Osteocyte (in vitro differentiated cells): ENCODE data around the gene ACAP3. TPM values are rescaled to one million over a fixed set of nuclear protein-coding genes. Genes with fewer than 3 reads are reported as not detected.

ENCODE experiments used
- DNase-seq: peaks from one replicate; pipeline ENCODE4 v3.0.0; 2021; ENCODE audit warnings: mixed read lengths; ENCODE audit not compliant: unreplicated experiment; ENCODE audit errors: extremely low spot score
- H3K27ac Mint-ChIP-seq: one replicate; pipeline ENCODE4 v1.8.0; 2021; ENCODE audit warnings: mild to moderate bottlenecking, mixed read lengths; ENCODE audit not compliant: unreplicated experiment
- H3K27me3 Mint-ChIP-seq: one replicate; pipeline ENCODE4 v1.8.0; 2021; ENCODE audit warnings: mixed read lengths; ENCODE audit not compliant: unreplicated experiment
- H3K36me3 Mint-ChIP-seq: one replicate; pipeline ENCODE4 v1.8.0; 2021; ENCODE audit warnings: mixed read lengths; ENCODE audit not compliant: unreplicated experiment
- H3K4me1 Mint-ChIP-seq: one replicate; pipeline ENCODE4 v1.8.0; 2021; ENCODE audit warnings: mixed read lengths; ENCODE audit not compliant: unreplicated experiment
- H3K4me3 Mint-ChIP-seq: one replicate; pipeline ENCODE4 v1.8.0; 2021; ENCODE audit warnings: mild to moderate bottlenecking, moderate library complexity, mixed read lengths; ENCODE audit not compliant: unreplicated experiment
- H3K9me3 Mint-ChIP-seq: one replicate; pipeline ENCODE4 v1.8.0; 2021; ENCODE audit warnings: mixed read lengths; ENCODE audit not compliant: unreplicated experiment
- total RNA-seq: library from RNA; stranded (reverse); gene quantifications from 2 replicates; pipeline ENCODE4 v1.2.1, GENCODE V29; 2021
- TF ChIP-seq, protein P1 (sequence below): fragments of 200-600 bp; sonication (generic); IDR thresholded peaks from 2 replicates; pipeline ENCODE4 v1.5.0; 2021; ENCODE audit warnings: antibody characterized with exemption, mild to moderate bottlenecking, moderate library complexity

ACAP3 gene
- total RNA-seq, 1 donor from 2014 or later = 73.8 TPM

DNA sequence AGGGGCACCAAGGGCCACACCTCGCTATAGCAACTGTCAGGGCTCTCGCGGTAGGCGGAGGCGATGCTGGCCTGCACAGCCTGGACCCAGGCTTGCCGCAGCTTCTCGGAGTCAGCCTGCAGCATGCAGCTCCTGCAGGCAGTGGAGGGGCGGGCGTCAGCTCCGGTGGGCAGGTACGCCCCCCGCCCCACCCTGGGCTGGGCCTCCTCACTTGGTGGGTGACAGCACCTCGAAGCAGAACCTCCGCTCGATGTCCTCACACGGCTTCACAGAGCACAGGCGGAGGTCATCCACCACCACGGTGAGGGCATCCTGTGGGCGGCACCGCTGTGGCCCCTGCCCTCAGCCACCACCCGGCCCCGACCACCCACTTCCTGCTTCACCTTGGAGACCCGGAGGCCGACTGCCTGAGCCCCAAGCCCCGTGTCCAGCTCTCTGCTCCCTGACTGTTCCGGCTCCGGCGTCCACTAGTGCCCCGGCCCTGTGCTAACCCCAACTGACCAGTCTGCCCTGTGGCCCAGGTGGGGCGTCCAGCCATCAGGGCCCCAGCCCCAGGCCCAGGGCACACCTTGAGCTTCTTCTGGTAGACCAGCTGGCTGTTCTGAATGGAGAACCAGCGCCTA is 9.8 kb downstream of the ACAP3 start:
- no peak overlapping the region for H3K4me3 Mint-ChIP-seq
- H3K9me3 Mint-ChIP-seq = no peaks in the 10 kb centered on the region
- no peak for DNase-seq
- H3K27ac Mint-ChIP-seq = no peak overlapping the region
- TF ChIP-seq, protein P1, sequence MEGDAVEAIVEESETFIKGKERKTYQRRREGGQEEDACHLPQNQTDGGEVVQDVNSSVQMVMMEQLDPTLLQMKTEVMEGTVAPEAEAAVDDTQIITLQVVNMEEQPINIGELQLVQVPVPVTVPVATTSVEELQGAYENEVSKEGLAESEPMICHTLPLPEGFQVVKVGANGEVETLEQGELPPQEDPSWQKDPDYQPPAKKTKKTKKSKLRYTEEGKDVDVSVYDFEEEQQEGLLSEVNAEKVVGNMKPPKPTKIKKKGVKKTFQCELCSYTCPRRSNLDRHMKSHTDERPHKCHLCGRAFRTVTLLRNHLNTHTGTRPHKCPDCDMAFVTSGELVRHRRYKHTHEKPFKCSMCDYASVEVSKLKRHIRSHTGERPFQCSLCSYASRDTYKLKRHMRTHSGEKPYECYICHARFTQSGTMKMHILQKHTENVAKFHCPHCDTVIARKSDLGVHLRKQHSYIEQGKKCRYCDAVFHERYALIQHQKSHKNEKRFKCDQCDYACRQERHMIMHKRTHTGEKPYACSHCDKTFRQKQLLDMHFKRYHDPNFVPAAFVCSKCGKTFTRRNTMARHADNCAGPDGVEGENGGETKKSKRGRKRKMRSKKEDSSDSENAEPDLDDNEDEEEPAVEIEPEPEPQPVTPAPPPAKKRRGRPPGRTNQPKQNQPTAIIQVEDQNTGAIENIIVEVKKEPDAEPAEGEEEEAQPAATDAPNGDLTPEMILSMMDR = no peak
- no peaks in the 10 kb centered on the region for H3K27me3 Mint-ChIP-seq
- no peaks in the 10 kb centered on the region for H3K36me3 Mint-ChIP-seq
- no peaks in the 10 kb centered on the region for H3K4me1 Mint-ChIP-seq

DNA sequence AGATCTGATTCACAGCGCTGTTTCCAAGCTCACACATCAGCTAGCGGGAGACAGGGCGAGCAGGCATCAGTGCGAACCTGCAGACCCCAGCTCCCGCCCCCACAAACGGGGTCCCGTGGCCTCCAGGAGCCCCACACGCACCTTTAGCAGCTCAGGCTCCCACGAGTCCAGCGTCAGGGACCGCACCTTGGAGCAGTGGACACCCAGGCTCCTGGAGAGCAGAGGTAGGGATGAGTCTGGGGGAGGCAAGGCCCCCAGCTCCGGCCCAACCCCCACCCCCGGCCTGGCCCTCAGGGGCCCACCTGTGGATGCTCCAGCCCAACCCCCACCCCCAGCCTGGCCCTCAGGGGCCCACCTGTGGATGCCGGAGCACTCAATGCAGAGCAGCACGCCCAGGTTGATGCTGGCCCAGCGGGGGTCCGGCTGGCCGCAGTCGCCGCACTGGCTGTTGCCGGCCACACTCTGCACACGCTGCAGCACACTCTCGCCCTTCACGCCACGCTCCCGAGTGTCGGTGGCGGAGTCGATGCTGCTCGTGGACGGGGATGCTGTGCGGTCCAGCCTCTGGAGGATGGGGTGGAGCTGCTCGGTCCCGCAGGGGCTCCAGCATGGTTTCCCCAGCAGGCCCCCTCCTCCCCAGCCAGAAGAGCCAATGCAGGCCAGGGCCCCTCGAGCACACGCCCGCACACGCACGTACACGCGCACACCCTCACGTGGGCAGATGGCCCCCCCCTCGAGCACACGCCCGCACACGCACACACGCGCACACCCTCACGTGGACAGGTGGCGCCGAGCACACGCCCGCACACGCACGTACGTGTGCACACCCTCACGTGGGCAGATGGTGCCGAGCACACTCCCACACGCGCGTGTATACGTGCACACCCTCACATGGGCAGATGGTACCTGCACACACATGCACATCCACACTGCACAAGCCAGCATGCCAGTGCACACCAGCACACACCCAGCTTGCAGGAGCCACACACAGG is 11.4 kb downstream of the ACAP3 start:
- no peaks in the 10 kb centered on the region for H3K27me3 Mint-ChIP-seq
- no peak overlapping the region for H3K4me3 Mint-ChIP-seq
- no peak overlapping the region for H3K27ac Mint-ChIP-seq
- H3K9me3 Mint-ChIP-seq = no peaks in the 10 kb centered on the region
- H3K4me1 Mint-ChIP-seq = peaks cover 3% of the 10 kb centered on the region
- DNase-seq = no peak
- no peaks in the 10 kb centered on the region for H3K36me3 Mint-ChIP-seq
- TF ChIP-seq, protein P1 = no peak

DNA sequence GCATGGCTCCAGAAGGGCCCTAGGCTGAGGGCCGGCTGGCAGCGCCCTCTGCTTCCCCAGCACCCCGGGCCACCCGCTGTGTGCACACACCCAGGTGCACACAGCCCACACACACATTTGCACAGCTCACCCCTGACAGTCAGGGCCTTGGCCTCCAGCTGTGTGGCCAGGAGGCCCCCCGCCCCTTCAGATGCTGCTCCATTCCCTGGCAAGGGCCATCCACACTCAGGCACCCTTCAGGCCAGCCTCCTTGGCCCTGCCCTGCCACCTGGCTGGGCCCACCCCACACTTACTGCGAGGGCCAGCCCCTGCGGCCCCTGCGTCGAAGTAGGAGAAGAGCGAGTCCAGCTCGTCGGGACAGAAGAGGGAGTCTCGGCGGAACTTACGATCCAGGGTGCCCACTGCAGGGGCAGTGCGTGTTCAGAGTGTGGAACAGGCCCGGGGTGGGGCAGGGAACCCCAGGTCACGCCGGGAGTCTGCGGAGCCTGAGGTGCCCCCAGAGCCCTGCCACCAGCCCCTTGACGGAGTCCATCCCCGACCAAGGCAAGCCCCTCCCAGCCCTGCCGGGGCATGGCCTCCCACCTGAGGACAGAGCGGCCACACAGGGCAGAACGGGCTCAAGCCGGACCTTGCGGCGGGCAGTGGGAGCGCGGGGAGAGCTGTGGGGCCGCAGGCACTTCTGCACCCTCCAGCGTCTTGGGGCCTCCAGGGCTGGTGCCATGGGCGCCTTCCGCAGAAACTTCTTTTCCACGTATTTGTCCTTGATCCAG is 12.4 kb downstream of the ACAP3 start:
- H3K27me3 Mint-ChIP-seq = no peaks in the 10 kb centered on the region
- no peak overlapping the region for H3K27ac Mint-ChIP-seq
- H3K4me3 Mint-ChIP-seq = no peak overlapping the region
- TF ChIP-seq, protein P1 = no peak
- no peaks in the 10 kb centered on the region for H3K36me3 Mint-ChIP-seq
- DNase-seq = no peak
- peaks cover 4% of the 10 kb centered on the region for H3K4me1 Mint-ChIP-seq
- H3K9me3 Mint-ChIP-seq = no peaks in the 10 kb centered on the region

- DNase-seq = no peak
- no peaks in the 10 kb centered on the region for H3K9me3 Mint-ChIP-seq
- peaks cover 4% of the 10 kb centered on the region for H3K4me1 Mint-ChIP-seq
- no peaks in the 10 kb centered on the region for H3K36me3 Mint-ChIP-seq
- no peak overlapping the region for H3K4me3 Mint-ChIP-seq
- H3K27me3 Mint-ChIP-seq = no peaks in the 10 kb centered on the region
- TF ChIP-seq, protein P1 = no peak
- no peak overlapping the region for H3K27ac Mint-ChIP-seq
Measured at GRCh38 chr1:1294250-1294890, 13.4 kb downstream of the ACAP3 start.
